Neuron (in vitro differentiated cells): Measurements from ENCODE around the gene TMEM95.
A peak's percentile ranks its signal among the peaks of the same experiment; 100 is the strongest.

Experiments used
- H2AFZ ChIP-seq: one replicate; pipeline ENCODE4 v1.6.1; 2013; ENCODE audit warnings: low read depth, mild to moderate bottlenecking, inconsistent platforms, low read length, moderate library complexity
- H3K27me3 ChIP-seq: one replicate; pipeline ENCODE4 v1.6.1; 2013; ENCODE audit warnings: low read length; ENCODE audit not compliant: insufficient read depth
- H3K36me3 ChIP-seq: one replicate; pipeline ENCODE4 v1.6.1; 2013; ENCODE audit warnings: low read length; ENCODE audit not compliant: insufficient read depth
- H3K4me1 ChIP-seq: one replicate; pipeline ENCODE4 v1.6.1; 2013; ENCODE audit warnings: low read length; ENCODE audit not compliant: insufficient read depth
- H3K4me3 ChIP-seq: 2 replicates; pipeline ENCODE4 v1.5.1; 2013; ENCODE audit warnings: mild to moderate bottlenecking, low read length, moderate library complexity
- H3K9me3 ChIP-seq: one replicate; pipeline ENCODE4 v1.6.1; 2013; ENCODE audit warnings: low read length

The TMEM95 gene

DNA sequence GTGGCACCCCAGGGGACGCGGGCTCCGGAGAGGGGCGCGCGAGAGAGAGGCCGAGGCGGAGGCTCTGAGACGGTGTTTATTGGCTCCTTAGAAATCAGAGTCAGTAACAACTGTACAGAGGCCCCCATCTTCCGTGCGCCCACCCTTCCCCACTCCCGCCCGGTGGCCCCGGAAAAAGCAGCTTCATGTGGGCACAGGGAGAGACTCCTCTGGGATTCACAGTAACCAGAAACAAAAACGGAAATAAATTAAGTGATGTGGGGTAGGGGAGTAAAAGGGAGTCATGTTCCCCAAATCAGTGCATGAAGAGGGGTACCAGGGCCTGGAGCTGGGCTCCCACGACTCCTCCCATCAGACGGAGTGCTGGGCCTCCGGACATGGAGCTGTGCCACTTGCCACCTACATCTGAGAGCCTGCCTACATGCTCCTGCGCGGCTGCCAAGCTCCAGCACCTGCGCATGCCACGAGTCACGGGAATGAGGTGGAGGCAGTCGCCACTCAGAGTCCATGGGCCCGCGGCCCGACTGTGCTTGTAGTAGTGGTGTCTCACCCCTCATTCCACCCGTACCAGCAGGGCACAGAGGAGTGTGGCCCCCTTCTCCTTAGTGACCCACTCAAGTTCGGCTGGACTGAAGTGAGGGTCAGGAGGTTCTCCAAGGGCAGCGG, 39.3 kb upstream of the TMEM95 start:
- no peaks in the 10 kb centered on the region for H3K27me3 ChIP-seq
- peaks cover 23% of the 10 kb centered on the region for H3K4me1 ChIP-seq
- H3K36me3 ChIP-seq = peaks cover 69% of the 10 kb centered on the region
- peak overlapping the region; percentile 58 for H2AFZ ChIP-seq
- peak overlapping the region; percentile 92 for H3K4me3 ChIP-seq
- no peaks in the 10 kb centered on the region for H3K9me3 ChIP-seq

DNA sequence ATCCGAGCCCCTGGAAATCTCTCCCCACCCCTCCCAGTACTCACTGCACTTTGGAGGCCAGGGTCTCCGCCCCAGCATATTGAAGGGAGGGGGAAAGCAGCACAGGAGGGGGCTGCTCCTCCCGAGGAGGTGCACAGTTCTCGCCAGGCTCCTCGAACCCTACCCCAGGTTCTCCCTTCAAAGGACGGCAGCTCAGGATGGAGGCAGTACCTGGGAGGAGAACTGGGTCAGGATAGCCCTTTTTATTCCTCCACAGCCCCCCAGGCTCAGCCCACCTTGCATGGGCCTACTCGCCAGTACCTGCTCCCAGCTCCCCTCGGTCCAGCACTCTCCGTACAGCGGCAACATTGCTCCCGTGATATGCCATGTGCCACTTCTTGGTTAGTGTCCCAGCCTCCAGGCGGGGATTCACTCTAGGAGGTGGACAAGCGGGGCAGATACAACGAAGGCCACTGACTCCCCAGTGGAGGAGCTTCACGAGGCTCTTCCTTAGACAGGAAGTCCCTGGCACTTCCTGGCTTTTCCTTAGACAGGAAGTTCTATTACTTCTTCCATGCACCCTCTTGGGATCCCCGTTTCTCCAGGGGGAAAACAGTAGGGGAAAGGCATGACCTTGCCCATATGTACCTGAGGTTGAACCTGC, 37.7 kb upstream of the TMEM95 start:
- Histone ChIP-seq H3K27me3 (no peaks in the 10 kb centered on the region), H3K36me3 (peaks cover 73% of the 10 kb centered on the region), H3K4me1 (peaks cover 23% of the 10 kb centered on the region), H3K9me3 (no peaks in the 10 kb centered on the region), H2AFZ (no peak overlapping the region), H3K4me3 (no peak overlapping the region)

GRCh38 chr17:7318121-7318860, 36.7 kb upstream of the TMEM95 start:
- Histone ChIP-seq H3K27me3 (no peaks in the 10 kb centered on the region), H3K4me3 (no peak overlapping the region), H3K4me1 (peaks cover 20% of the 10 kb centered on the region), H3K9me3 (no peaks in the 10 kb centered on the region), H2AFZ (no peak overlapping the region), H3K36me3 (peaks cover 73% of the 10 kb centered on the region)

DNA sequence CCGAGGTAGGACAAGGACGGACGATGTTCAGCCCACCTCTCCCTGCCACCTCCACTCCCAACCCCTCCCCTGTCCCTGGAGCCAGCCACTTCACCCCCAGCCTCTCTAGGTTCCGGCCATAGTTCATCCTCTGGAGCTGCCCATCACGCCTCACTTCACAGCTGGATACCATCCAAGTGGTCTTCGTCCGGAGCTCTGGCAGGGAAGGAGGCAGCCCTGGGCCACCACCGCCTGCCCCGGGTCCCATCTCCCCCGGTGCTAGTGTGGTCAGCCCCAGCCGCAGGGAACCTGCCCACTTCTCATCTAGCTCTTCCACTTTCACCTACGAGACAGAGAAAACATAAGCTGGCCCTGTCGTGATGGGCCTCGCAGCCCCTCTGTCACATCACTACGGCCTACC, 33.5 kb upstream of the TMEM95 start:
- Histone ChIP-seq H2AFZ (no peak overlapping the region), H3K9me3 (no peaks in the 10 kb centered on the region), H3K27me3 (no peaks in the 10 kb centered on the region), H3K36me3 (peaks cover 81% of the 10 kb centered on the region), H3K4me1 (no peaks in the 10 kb centered on the region), H3K4me3 (no peak overlapping the region)

DNA sequence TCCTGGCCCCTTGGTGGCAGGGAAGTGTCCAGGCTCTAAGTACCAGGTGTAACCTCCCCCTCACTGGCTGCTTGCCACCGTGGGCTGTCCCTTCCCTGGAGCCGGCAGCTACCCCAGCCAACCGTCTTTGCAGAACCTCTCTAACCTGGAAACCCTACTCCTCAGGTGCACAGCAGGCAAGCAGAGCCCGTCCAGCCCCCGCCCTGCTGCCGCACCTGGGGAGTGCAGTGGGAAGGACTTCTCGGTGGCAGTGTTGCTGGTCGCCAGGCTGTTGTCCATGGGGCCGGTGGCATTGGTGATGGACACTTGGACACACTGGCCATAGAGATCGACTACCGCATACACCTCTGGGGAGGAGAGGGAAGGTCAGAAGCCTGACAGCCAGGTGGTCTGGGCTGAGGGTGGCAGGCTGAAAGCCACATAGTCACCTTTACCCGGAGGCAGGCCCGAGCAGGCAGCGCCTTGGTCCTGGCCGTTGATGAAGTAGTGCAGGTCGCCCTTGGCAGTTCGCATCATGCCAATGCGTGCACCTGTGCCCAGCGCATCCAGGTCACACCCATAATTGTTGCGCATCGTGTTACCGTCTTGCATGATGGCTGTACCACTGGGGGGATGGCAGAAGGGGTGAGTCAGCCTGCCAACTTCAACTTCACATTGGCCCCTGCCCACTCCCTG, 32.3 kb upstream of the TMEM95 start:
- Histone ChIP-seq H2AFZ (no peak overlapping the region), H3K4me3 (no peak overlapping the region), H3K9me3 (no peaks in the 10 kb centered on the region), H3K36me3 (peaks cover 79% of the 10 kb centered on the region), H3K27me3 (no peaks in the 10 kb centered on the region), H3K4me1 (peaks cover 4% of the 10 kb centered on the region)

- Histone ChIP-seq H3K27me3 (no peaks in the 10 kb centered on the region), H3K36me3 (peaks cover 67% of the 10 kb centered on the region), H3K4me3 (no peak overlapping the region), H3K9me3 (no peaks in the 10 kb centered on the region), H2AFZ (no peak overlapping the region), H3K4me1 (peaks cover 13% of the 10 kb centered on the region)
Observed at GRCh38 chr17:7323731-7324437, 31.1 kb upstream of the TMEM95 start.

- H3K9me3 ChIP-seq = no peaks in the 10 kb centered on the region
- H3K4me1 ChIP-seq = peaks cover 13% of the 10 kb centered on the region
- peaks cover 64% of the 10 kb centered on the region for H3K36me3 ChIP-seq
- H2AFZ ChIP-seq = no peak overlapping the region
- H3K27me3 ChIP-seq = no peaks in the 10 kb centered on the region
- H3K4me3 ChIP-seq = no peak overlapping the region
Observed at GRCh38 chr17:7324438-7324779, 30.5 kb upstream of the TMEM95 start.

DNA sequence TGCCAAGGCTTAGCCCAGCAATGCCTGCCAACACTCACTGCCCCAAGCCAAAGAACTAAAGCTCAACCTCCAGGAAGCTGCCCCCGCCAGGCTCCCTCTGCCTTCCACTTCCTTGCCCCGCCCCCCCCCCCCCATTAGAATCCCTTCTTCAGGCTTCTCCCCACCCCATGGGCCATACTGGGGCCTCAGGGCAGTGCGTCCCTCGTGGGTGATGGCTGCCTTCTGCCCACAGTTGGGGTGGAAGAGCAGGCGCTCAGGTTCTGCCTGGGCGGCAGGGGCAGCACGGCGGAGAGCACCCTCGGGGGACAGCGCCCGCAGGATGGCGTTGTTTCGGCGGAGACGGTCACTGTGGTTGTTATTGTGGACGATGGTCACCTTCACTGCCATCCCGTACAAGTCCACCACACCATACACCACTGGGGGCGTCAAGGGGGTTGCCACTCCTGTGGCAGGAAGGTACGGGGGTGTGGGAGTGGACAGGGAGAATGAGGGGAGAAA, 29.9 kb upstream of the TMEM95 start:
- no peak overlapping the region for H2AFZ ChIP-seq
- peaks cover 64% of the 10 kb centered on the region for H3K36me3 ChIP-seq
- H3K9me3 ChIP-seq = no peaks in the 10 kb centered on the region
- peaks cover 13% of the 10 kb centered on the region for H3K4me1 ChIP-seq
- H3K4me3 ChIP-seq = no peak overlapping the region
- no peaks in the 10 kb centered on the region for H3K27me3 ChIP-seq

DNA sequence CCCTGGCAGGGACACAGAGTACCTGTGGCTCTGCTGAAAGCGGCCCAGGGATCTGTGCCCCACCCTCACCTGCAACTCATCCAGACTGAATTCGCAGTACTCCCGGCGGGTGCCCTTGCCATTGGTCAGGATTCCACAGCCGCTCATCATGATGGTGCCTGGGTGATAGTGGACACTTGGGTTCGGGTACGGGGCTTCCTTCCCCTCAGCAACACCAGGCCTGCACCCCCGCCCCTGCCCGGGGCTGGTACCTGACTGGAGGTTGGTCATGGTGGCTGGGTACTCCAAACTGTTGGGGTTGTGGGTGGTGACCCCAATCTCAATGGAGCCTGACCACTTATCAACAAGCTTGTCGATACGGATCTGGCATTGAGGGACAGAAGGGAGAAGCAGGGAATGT, 28.8 kb upstream of the TMEM95 start:
- Histone ChIP-seq H3K36me3 (peaks cover 54% of the 10 kb centered on the region), H3K27me3 (no peaks in the 10 kb centered on the region), H3K4me1 (peaks cover 21% of the 10 kb centered on the region), H3K9me3 (no peaks in the 10 kb centered on the region), H3K4me3 (no peak overlapping the region), H2AFZ (no peak overlapping the region)

DNA sequence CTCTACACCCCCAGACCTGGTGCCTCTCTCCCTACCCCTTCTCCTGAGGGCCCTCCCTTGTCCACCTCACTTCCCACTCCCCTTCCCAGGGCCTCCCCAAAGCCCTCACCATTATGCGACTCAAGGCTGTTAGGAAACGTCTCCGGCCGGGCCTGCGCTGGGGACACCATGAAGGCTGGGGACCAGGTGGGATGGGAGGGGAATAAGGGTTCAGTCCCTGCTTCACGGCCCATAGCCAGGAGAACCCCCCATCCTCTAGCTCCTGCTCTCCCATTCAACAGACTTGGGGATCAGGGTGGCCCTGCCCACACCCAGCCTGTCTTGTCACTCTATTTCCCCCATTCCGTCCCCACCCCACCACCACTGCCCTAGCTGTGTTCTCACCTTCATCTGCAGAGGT, 27.9 kb upstream of the TMEM95 start:
- Histone ChIP-seq H3K36me3 (peaks cover 45% of the 10 kb centered on the region), H3K9me3 (no peaks in the 10 kb centered on the region), H2AFZ (no peak overlapping the region), H3K4me3 (no peak overlapping the region), H3K4me1 (peaks cover 21% of the 10 kb centered on the region), H3K27me3 (no peaks in the 10 kb centered on the region)

DNA sequence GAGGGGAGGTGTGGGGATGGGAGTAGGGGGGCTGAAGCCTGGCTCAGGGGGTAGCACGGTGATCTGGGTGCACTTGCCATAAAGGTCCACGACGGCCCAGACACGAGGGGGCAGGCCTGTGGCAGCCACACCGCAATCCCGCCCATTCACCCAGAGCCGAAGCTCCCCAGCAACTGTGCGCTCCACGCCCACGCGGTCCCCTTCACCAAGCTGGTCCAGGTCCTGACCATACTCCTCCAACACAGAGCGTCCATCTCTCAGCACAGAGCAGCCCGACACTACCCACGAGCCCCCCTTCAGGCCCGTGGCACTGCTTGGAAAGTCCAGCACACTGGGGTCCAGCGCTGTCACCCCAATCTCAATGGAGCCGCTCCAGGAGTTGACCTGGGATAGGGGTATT, 27.5 kb upstream of the TMEM95 start:
- H3K27me3 ChIP-seq = no peaks in the 10 kb centered on the region
- no peak overlapping the region for H2AFZ ChIP-seq
- no peak overlapping the region for H3K4me3 ChIP-seq
- peaks cover 21% of the 10 kb centered on the region for H3K4me1 ChIP-seq
- H3K36me3 ChIP-seq = peaks cover 41% of the 10 kb centered on the region
- no peaks in the 10 kb centered on the region for H3K9me3 ChIP-seq

DNA sequence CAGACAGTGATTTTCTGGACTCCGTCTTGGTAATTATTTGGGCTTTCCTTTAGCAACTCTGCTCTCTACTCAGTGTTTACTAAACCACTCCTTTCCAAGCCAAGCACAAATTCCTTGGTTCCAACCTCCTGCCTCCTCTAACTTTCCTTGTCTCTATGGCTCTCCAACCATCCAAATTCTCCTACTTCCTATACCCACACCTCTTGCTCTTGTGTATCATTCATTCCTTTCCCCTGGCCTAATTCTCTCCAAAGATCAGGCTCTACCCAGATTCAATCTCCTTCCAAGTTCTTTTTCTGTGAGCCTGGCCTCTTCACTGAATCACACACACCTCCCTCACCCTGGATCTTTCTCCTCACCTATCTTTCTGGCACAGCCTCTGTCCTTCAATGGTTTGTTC, 26.9 kb upstream of the TMEM95 start:
- Histone ChIP-seq H3K27me3 (no peaks in the 10 kb centered on the region), H3K4me3 (peak overlapping the region; percentile 81), H3K9me3 (no peaks in the 10 kb centered on the region), H2AFZ (no peak overlapping the region), H3K36me3 (peaks cover 36% of the 10 kb centered on the region), H3K4me1 (peaks cover 21% of the 10 kb centered on the region)
